ENCODE data around the gene LSM2. TPM values are rescaled to one million over a fixed set of nuclear protein-coding genes. Genes with fewer than 3 reads are reported as not detected.

The LSM2 gene
- total and polyA plus RNA-seq, 9 of the 15 experiments (the other 6 are each of a cell fraction or from before 2014, with no cell fraction given), result 154 to 407 (median 223) TPM

- TF ChIP-seq ATF3 (IDR thresholded peaks at IDR 0.05) (peak; percentile 8; the same call in 1 of the 2 replicates), ATF3 (CRISPR knock-in tag; conservative IDR thresholded peaks at IDR 0.05) (no peak), TRIM24 (IDR thresholded peaks at IDR 0.05) (0 out of 4 replicates have a peak, but pooled peaks of 1 of the 2 experiments have one; percentile 11), ZBTB11 (CRISPR knock-in tag; IDR thresholded peaks at IDR 0.05) (0 out of 6 replicates have a peak, but pooled peaks of 1 of the 3 experiments have one; percentile 33), CEBPB (tag; IDR thresholded peaks at IDR 0.05) (no peak), FOSL1 (tag; conservative IDR thresholded peaks at IDR 0.05) (peak; percentile 59), BHLHE40 (IDR thresholded peaks at IDR 0.05; ENCODE audit: low read length) (peak; percentile 69; the same call in 1 of the 2 replicates), YY1 (IDR thresholded peaks at IDR 0.05; ENCODE audit: borderline replicate concordance in 1 of 3, control insufficient read depth in 1 of 3, extremely low read depth in 1 of 3, insufficient read depth in 3 of 3, insufficient read length in 1 of 3, insufficient replicate concordance in 2 of 3, low read depth in 1 of 3, low read length in 2 of 3) (peak in 1 of 3 experiments; percentile 79), SMC3 (conservative IDR thresholded peaks at IDR 0.05; ENCODE audit: insufficient read depth, low read depth, low read length) (no peak), NONO (IDR thresholded peaks at IDR 0.05; ENCODE audit: low read depth in 2 of 2, low read length in 1 of 2) (no peak), XRCC5 (IDR thresholded peaks at IDR 0.05; ENCODE audit: low read depth, low read length) (0 out of 2 replicates have a peak, but pooled peaks have one; percentile 25), HOXB6 (CRISPR knock-in tag; IDR thresholded peaks at IDR 0.05; ENCODE audit: borderline replicate concordance) (no peak), ZNF384 (IDR thresholded peaks at IDR 0.05; ENCODE audit: low read depth, low read length) (peak; percentile 81), MYC (IDR thresholded peaks at IDR 0.05; ENCODE audit: low read depth, low read length) (peak; percentile 35; the same call in 1 of the 2 replicates), MYC (CRISPR knock-in tag; IDR thresholded peaks at IDR 0.05; ENCODE audit: borderline replicate concordance, low read depth) (no peak)
- TF ChIP-seq, protein P1, sequence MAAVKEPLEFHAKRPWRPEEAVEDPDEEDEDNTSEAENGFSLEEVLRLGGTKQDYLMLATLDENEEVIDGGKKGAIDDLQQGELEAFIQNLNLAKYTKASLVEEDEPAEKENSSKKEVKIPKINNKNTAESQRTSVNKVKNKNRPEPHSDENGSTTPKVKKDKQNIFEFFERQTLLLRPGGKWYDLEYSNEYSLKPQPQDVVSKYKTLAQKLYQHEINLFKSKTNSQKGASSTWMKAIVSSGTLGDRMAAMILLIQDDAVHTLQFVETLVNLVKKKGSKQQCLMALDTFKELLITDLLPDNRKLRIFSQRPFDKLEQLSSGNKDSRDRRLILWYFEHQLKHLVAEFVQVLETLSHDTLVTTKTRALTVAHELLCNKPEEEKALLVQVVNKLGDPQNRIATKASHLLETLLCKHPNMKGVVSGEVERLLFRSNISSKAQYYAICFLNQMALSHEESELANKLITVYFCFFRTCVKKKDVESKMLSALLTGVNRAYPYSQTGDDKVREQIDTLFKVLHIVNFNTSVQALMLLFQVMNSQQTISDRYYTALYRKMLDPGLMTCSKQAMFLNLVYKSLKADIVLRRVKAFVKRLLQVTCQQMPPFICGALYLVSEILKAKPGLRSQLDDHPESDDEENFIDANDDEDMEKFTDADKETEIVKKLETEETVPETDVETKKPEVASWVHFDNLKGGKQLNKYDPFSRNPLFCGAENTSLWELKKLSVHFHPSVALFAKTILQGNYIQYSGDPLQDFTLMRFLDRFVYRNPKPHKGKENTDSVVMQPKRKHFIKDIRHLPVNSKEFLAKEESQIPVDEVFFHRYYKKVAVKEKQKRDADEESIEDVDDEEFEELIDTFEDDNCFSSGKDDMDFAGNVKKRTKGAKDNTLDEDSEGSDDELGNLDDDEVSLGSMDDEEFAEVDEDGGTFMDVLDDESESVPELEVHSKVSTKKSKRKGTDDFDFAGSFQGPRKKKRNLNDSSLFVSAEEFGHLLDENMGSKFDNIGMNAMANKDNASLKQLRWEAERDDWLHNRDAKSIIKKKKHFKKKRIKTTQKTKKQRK (IDR thresholded peaks at IDR 0.05; ENCODE audit: borderline replicate concordance, low read depth, low read length), result no peak
- TF ChIP-seq, protein P2, sequence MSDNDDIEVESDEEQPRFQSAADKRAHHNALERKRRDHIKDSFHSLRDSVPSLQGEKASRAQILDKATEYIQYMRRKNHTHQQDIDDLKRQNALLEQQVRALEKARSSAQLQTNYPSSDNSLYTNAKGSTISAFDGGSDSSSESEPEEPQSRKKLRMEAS (CRISPR knock-in tag; IDR thresholded peaks at IDR 0.05), result peak; percentile 57; the same call in 1 of the 2 replicates
Measured at GRCh38 chr6:31771992-31772358, 34.8 kb downstream of the LSM2 start (continued).
